ENCODE results near the gene CTSH.
"Not testable (repeated sequence)": the region's sequence is repeated elsewhere in the genome, so short reads cannot be mapped to it uniquely, and the experiment has no call there.

The CTSH gene

DNA sequence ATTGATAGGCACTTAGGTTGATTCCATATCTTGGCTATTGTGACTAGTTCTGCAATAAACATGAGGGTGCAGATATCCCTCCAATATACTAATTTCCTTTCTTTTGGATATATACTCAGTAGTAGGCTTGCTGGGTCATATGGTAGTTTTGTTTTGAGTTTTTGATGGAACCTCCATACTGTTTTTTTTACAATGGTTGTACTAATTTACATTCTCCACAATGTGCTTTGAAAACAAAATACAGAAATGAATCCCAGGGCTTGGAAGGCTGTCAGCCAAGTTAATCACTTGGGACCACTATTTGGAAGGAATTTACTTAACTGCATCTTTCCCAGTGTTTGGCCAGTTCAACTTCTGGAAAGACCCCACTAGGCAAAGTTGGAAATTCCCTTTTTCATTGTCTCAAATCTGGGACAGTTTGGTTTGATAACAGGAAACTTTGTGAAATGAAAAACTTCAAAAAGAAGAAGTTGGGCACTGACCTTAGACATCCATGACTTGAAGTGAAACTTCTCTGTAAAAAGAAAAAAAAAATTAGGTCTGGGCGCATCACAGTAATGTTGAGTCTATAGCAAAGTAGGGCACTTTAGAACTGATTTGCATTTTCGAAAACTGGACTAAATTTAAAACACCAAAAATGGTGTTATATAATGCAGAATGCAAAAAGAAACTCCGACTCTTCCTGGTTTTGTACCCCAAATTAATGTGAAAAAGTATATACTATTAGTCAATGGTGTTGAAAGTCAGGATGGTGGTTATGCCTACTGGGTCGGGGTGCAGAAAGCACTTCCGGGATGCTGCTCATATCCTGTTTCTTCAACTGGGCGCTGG is 6.0 kb downstream of the CTSH start:
- DNase-seq = no peak

GRCh38 chr15:78937132-78937739 is 7.6 kb downstream of the CTSH start:
- DNase-seq = no peak

GRCh38 chr15:78934655-78935023 is 10.2 kb downstream of the CTSH start:
- no peak for DNase-seq

- no peak for DNase-seq
These were observed 10.8 kb downstream of the CTSH start for GRCh38 chr15:78933823-78934654.

- DNase-seq = no peak
These were observed 11.5 kb downstream of the CTSH start for GRCh38 chr15:78933187-78933822.

DNA sequence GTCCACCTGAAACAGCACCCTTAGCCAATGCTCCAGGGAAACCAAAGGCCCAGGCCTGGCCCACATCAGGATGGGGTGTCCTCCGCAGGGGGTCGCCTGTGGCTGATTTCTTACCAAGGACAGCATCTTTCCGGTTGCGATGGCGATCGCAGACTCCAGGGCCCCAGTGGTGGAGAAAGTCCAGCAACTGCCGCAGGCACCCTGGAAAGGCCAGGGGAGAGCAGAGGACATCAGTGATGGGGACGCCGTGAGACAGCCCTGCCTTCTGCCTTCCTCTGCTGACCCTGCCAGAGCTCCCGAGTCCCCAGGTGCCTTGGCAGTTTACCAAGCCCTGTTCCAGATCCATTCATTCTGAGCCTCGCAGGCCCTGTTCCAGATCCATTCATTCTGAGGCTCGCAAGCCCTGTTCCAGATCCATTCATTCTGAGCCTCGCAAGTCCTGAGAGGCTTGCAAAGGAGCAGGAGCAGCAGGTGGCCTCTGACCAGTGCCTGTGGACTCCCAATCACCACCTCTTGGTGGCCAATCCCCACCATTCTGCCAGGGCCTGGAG is 12.5 kb downstream of the CTSH start:
- no peak for DNase-seq

DNA sequence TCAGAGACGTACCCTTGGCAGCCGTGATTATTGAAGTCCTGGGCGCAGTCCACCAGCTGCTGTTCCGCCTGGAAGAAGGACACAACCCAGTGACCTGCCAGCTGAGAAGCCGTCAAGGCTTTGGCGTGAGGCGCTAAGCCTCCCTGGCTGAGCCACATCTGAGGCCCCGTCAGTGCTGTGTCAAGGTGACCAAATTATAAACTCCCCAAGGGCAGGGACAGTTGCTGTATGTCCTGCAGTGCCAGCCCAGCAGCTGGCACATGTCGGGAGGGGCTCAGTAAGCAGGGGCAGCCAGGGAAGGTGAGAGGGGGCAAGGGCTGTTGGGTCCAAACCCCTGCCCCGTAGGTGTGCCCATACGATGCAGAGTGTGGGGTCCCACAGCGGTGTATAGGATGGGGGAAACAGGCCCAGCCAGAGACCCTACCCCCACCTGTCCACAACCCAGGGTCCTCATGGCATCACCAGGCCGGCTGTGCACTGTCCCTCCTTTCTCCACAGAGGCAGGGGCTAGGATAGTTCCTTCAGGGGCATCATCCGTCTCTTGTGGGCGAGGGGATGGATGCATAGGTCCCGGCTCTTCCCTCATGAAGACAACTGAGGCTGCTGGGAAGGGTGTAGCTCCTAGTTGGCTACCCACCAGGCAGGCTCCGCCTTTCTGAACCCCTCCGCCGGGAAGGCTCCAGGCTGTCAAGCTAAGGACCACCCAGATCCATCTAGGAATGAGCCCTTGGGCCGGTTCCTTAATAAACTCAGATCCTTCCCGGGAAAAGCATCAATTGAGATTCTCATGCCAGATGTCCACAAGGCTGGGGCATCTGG is 13.2 kb downstream of the CTSH start:
- no peak for DNase-seq

DNA sequence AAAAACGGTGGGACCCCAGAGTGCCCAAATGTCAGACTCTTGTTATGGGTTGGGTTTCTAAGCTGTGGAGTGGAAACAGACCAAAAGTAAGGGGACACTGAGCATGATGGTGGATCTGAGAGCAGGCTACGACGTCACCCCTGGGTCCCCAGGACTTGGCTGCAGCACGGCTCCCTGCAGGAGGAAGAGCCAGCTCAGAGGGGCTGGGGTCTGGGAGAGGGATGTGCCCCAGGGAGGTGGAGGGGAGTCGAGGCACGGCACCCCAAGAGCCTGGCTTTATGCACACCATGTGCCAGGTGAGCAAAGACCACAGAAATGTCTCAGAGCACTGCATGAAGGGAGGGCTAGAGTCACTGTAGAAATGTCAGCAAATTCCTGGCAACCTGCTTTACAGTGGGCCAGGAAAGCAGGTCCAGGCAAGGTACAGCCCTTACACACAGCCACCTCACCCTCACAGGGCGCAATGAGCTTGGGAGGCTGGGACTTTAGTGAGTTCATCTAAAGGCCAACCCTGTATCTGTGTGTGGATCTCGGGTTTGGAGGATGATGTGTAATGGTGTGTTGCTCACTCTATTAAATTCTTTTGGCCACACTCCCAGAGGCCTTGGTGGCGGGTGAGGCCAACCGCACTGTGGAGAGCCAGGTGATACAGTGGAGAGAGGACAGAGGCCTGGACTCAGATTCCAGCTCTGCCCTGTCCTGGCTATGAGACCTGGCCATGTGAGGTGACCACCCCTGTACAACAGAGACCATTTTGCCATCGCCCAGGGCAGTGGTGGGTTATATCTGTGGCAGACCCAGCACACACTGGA is 14.1 kb downstream of the CTSH start:
- DNase-seq = no peak

DNA sequence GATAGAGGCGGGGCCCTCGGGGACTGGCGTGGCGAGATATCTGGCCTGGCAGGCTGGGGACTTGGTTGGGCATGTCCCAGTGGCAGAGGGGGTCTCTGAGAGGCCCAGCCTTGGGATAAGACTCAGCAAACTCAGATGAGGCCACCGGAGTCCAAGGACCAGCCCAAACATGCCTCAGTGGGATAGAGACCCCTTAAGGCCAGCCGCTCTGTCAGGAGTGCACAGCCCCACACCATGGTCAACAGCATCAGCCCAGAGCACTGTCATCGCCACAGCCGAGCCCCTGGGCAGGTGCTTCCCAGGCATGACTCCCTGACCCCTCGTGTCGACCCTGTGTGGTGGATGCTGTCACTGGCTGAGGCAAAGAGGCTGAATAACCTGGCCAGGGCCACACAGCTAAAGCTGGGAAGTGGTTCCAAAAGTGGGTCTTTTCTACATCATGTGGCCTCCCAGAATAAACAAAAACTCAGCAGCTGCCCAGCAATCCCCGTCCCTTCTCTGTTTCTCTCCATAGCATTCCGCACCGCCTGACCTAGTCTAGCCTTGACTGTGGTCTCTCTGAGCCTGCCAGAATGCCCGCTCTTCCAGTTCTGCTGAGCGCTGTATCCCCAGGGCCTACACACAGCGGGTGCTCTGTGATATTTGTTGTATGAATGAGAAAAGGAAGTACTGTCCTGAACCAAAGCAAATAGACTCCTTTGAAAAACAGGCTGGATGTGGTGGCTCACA is 15.1 kb downstream of the CTSH start:
- DNase-seq = no peak

GRCh38 chr15:78928616-78929093 is 16.2 kb downstream of the CTSH start:
- DNase-seq = no peak

GRCh38 chr15:78928176-78928575 is 16.7 kb downstream of the CTSH start:
- DNase-seq = not testable (repeated sequence)

DNA sequence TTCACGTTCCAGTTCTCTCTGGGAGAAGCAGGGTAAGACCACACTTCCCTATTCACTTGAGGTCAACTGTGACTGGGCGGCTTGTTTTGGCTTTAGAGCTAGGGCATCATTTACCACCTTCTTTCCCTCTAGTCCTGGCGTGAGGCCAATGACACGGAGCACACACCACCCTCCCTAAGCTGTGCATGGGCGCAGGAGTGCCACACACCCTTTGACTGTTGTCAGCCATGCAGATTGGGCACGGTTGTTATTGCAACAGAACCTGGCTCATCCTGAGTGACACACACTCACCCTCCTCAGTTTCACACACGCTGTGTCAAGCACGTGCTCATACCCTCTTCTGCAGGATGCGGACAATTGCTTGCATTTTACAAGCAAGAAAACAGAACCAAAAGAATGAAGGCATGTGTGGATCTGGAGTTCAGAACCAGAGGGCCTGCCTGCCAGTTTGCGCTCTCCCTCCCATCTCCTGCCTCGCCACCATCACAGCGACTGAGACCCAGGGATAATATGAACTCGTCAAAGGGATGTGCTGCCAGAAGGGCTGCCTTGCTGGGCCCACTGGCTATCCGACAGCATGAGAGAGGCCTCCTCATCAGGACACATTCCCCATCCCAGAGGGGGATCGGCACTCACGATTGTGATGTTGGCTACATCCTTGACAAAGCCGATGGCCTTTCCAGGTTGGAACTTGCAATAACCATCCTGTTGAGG is 17.6 kb downstream of the CTSH start:
- DNase-seq = no peak

GRCh38 chr15:78925956-78926743 is 18.7 kb downstream of the CTSH start:
- DNase-seq = peak; percentile 19

- no peak for DNase-seq
These were observed 19.7 kb downstream of the CTSH start for GRCh38 chr15:78925076-78925624.

DNA sequence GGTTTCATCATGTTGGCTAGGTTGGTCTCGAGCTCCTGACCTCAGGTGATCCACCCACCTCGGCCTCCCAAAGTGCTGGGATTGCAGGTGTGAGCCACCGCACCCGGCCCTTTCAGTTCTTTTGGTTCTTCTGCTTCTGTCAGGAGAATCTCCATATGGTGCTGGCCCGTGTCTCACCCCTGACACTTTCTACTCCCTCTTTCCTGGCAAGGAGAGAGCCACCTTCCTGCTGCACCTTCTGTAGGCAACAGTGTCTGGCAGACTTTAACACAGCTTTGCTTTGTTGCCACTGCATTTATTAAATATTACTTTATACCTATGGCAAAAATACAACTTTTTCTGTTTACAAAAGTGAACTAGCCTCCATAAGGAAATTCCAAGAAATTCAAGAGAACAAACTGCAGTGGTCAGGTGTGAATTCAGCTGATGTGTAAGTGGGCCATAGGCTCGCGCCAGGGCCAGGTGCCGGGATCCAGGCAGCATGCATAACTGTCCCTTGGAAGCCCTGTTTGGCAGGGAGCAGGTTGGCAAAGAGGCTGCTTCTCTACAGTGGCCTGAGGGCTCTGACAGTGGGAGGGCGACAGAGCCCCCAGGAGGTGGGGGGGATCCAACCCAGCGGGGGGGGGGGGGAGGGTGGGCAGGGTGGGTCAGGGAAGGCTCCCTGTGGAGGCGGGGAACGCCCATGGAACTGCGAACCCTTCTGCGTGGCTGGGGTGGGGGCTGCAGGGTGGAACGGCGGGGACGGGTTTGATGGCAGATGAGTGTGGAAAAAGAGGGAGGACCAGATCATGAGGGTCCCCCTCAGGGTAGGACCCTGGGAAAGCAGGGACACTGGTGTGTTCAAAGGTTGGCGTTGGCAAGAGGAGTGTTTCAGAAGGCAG is 21.1 kb downstream of the CTSH start:
- no peak for DNase-seq

GRCh38 chr15:78923015-78923414 is 21.8 kb downstream of the CTSH start:
- DNase-seq = no peak

DNA sequence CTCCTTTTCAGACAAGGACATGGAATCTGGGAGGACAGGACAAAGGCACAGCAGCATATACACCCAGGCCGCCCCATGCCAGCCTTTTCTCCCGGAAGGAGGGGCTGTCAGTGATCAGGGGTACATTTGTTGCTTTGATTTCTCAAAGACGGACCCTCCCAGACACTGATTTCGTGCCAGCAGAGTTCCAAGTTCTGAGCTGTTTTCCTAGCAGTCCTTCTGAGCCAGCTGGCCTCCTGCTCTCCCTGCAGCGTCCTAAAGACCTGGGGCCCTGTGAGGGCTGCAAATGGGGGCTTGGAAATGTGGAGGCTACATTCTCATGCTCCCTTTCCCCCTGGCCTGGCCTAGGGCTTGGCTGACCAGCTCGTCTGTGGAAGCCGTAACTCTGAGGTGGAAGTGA is 22.3 kb downstream of the CTSH start:
- DNase-seq = no peak

All from DMS53 (cell line).